ENCODE data around the gene PSMA2.

DNA sequence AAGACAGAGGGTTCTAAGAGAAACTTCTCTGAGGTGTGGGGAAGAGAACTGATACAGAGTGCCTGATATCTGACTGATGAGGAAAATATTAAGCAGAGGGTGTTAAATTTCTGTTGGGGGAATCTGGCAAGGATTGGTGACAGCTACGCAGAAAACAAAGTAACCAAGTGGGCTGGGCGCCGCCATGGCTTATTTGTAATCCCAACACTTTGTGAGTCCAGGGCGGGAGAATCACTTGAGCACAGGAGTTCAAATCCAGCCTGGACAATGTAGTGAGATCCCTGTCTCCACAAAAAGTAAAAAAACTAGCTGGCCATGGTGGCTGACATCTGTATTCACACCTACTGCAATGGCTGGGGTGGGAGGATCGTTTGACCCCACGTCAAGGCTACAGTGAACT lies 18.0 kb downstream of the PSMA2 start:
- TF ChIP-seq POLR2A (IDR thresholded peaks at IDR 0.05) = no peak
- TF ChIP-seq, protein P1, sequence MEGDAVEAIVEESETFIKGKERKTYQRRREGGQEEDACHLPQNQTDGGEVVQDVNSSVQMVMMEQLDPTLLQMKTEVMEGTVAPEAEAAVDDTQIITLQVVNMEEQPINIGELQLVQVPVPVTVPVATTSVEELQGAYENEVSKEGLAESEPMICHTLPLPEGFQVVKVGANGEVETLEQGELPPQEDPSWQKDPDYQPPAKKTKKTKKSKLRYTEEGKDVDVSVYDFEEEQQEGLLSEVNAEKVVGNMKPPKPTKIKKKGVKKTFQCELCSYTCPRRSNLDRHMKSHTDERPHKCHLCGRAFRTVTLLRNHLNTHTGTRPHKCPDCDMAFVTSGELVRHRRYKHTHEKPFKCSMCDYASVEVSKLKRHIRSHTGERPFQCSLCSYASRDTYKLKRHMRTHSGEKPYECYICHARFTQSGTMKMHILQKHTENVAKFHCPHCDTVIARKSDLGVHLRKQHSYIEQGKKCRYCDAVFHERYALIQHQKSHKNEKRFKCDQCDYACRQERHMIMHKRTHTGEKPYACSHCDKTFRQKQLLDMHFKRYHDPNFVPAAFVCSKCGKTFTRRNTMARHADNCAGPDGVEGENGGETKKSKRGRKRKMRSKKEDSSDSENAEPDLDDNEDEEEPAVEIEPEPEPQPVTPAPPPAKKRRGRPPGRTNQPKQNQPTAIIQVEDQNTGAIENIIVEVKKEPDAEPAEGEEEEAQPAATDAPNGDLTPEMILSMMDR (IDR thresholded peaks at IDR 0.05) = no peak

All from breast epithelium (tissue), 3 donors.